NCI-H2196 (cell line): Measurements from ENCODE around the gene SYNCRIP.
"Not testable (repeated sequence)": the region's sequence is repeated elsewhere in the genome, so short reads cannot be mapped to it uniquely, and the experiment has no call there.

Source experiments
- DNase-seq: peaks from one replicate; lab custom pipeline; 2025; ENCODE audit not compliant: unreplicated experiment; lab: John Stamatoyannopoulos, UW

Gene SYNCRIP

GRCh38 chr6:85670573-85670972 lies 27.9 kb upstream of the SYNCRIP start:
- DNase-seq, result no peak

- DNase-seq, result no peak
Measured at GRCh38 chr6:85669735-85670194, 27.1 kb upstream of the SYNCRIP start.

- DNase-seq, result no peak
Measured at GRCh38 chr6:85662251-85662650, 19.6 kb upstream of the SYNCRIP start.

- DNase-seq, result no peak
Measured at GRCh38 chr6:85660181-85660611, 17.5 kb upstream of the SYNCRIP start.

- no peak for DNase-seq
Measured at GRCh38 chr6:85650606-85651005, 7.9 kb upstream of the SYNCRIP start.

- no peak for DNase-seq
Measured at GRCh38 chr6:85644279-85644762, 1.6 kb upstream of the SYNCRIP start.

GRCh38 chr6:85643537-85644278 lies 1.0 kb upstream of the SYNCRIP start:
- DNase-seq, result peak; percentile 89

- DNase-seq, result peak; percentile 24
Measured at GRCh38 chr6:85641897-85642773, 551 bp downstream of the SYNCRIP start.

GRCh38 chr6:85641522-85641896 lies 1.2 kb downstream of the SYNCRIP start:
- DNase-seq, result no peak

- DNase-seq, result no peak
Measured at GRCh38 chr6:85640821-85641220, 1.9 kb downstream of the SYNCRIP start.

- DNase-seq, result no peak
Measured at GRCh38 chr6:85637579-85637978, 5.1 kb downstream of the SYNCRIP start.

- DNase-seq, result no peak
Measured at GRCh38 chr6:85632164-85632942, 10.3 kb downstream of the SYNCRIP start.

GRCh38 chr6:85631117-85631516 lies 11.6 kb downstream of the SYNCRIP start:
- DNase-seq, result not testable (repeated sequence)

- DNase-seq, result no peak
Measured at GRCh38 chr6:85628353-85628752, 14.3 kb downstream of the SYNCRIP start.

- DNase-seq, result no peak
Measured at GRCh38 chr6:85620308-85620707, 22.4 kb downstream of the SYNCRIP start.

GRCh38 chr6:85614780-85615179 lies 27.9 kb downstream of the SYNCRIP start:
- DNase-seq, result no peak

GRCh38 chr6:85612690-85613474 lies 29.8 kb downstream of the SYNCRIP start:
- DNase-seq, result no peak

GRCh38 chr6:85610182-85610895 lies 32.3 kb downstream of the SYNCRIP start:
- DNase-seq, result no peak

- no peak for DNase-seq
Measured at GRCh38 chr6:85602100-85602499, 40.6 kb downstream of the SYNCRIP start.
